HepG2 (cell line): ENCODE results near the gene PRSS53. TPM values are rescaled to one million over a fixed set of nuclear protein-coding genes. Genes with fewer than 3 reads are reported as not detected.

Experiments used
- ATAC-seq: fragments of 200-7000 bp; cut with Tn5 transposase; 3 replicates; pipeline ENCODE4 v1.9.1; 2020; ENCODE audit warnings: mild to moderate bottlenecking, moderate library complexity
- BruUV-seq: library from RNA; stranded (reverse); fragments of 400-500 nt; replicated peaks from 2 replicates; lab custom pipeline; 2021; lab: Mats Ljungman, UMichigan
- CTCF ChIA-PET: fragments of 300-600 bp; formaldehyde crosslinking; extraction: SDS; loops from one replicate; lab custom pipeline; 2021; ENCODE audit warnings: low total read pairs, inconsistent platforms, low intra/inter-chr PET ratio; lab: Yijun Ruan, JAX
- POLR2A ChIA-PET: fragments of 350-600 bp; sonication (Branson Sonifier 250); formaldehyde crosslinking; loops from one replicate; lab custom pipeline; 2020; ENCODE audit warnings: antibody characterized with exemption, inconsistent platforms; lab: Yijun Ruan, JAX
- DNase-seq: peaks from one replicate; pipeline ENCODE4 v3.0.0-alpha.2; 2015; ENCODE audit warnings: low spot score
- FAIRE-seq: peaks from 3 replicates; lab custom pipeline; 2011; peaks lifted over from hg19 to GRCh38; lab: Jason Lieb, UNC
- H2AFZ ChIP-seq: one replicate; pipeline ENCODE4 v1.6.1; 2011; ENCODE audit warnings: low read length, inconsistent platforms
- H3K27ac ChIP-seq: fragments of 300-600 bp; 3 replicates; pipeline ENCODE4 v1.8.0; 2011; ENCODE audit warnings: mixed run types, mild to moderate bottlenecking, mixed read lengths, low read length, inconsistent platforms; ENCODE audit not compliant: insufficient read depth; ENCODE audit errors: extremely low read length
- H3K27me3 ChIP-seq, 2 experiments: fragments of 200-600 bp in 1 of 2; 2 replicates in 1 of 2; 3 replicates in 1 of 2; pipeline versions ENCODE4 v1.6.0 to v1.8.0; 2011; ENCODE audit warnings: low read length in 2 of 2, mild to moderate bottlenecking in 2 of 2, moderate library complexity in 2 of 2, inconsistent platforms in 1 of 2; ENCODE audit not compliant: insufficient read depth in 2 of 2, control insufficient read depth in 1 of 2
- H3K36me3 ChIP-seq, 2 experiments: fragments of 200-600 bp in 1 of 2; replicated peaks in 1 of 2; 2 replicates in 1 of 2; 3 replicates in 1 of 2; pipeline versions ENCODE4 v1.5.1 to v1.8.0; 2011; ENCODE audit warnings: low read length in 2 of 2, inconsistent platforms in 1 of 2; ENCODE audit not compliant: insufficient read depth in 2 of 2, control insufficient read depth in 1 of 2
- H3K4me1 ChIP-seq: 2 replicates; pipeline ENCODE4 v1.5.1; 2012; ENCODE audit warnings: low read length, inconsistent platforms; ENCODE audit not compliant: insufficient read depth
- H3K4me2 ChIP-seq: 2 replicates; pipeline ENCODE4 v1.6.0; 2011; ENCODE audit warnings: low read depth, low read length, inconsistent platforms
- H3K4me3 ChIP-seq, 3 experiments: fragments of 200-600 bp in 1 of 3; sonication (generic), shearing (Covaris generic) in 1 of 3; replicated peaks in 1 of 3; 2 replicates each; pipeline ENCODE4 v1.5.1; 2011 to 2016; ENCODE audit warnings: low read length in 3 of 3, inconsistent platforms in 2 of 3, low read depth in 2 of 3, mild to moderate bottlenecking in 2 of 3, control low read depth in 1 of 3, mixed read lengths in 1 of 3; ENCODE audit not compliant: insufficient read depth in 1 of 3
- H3K79me2 ChIP-seq: one replicate; pipeline ENCODE4 v1.6.1; 2011; ENCODE audit warnings: low read length, inconsistent platforms; ENCODE audit not compliant: insufficient read depth
- H3K9ac ChIP-seq: 2 replicates; pipeline ENCODE4 v1.6.0; 2011; ENCODE audit warnings: mild to moderate bottlenecking, low read depth, low read length, inconsistent platforms; ENCODE audit not compliant: insufficient read depth
- H3K9me3 ChIP-seq: 2 replicates; pipeline ENCODE4 v1.5.1; 2012; ENCODE audit warnings: mild to moderate bottlenecking, low read length
- H4K20me1 ChIP-seq: 2 replicates; pipeline ENCODE4 v1.6.0; 2011; ENCODE audit warnings: inconsistent platforms, mild to moderate bottlenecking, low read length, moderate library complexity; ENCODE audit not compliant: insufficient read depth
- ATF4 ChIP-seq, 2 experiments: fragments of 450-650 bp in 1 of 2; sonication (generic) in 1 of 2; formaldehyde crosslinking; IDR thresholded peaks; 2 replicates each; pipeline versions ENCODE4 v1.5.0 to v1.8.0; 2020 to 2022; ENCODE audit warnings: mild to moderate bottlenecking in 1 of 2, missing genetic modification reagents in 1 of 2
- HMGXB4 ChIP-seq, 2 experiments: sonication (generic) in 1 of 2; formaldehyde crosslinking in 1 of 2; IDR thresholded peaks; 2 replicates each; pipeline versions ENCODE4 v1.4.0 to v1.6.1; 2018 to 2020; ENCODE audit warnings: missing genetic modification reagents in 2 of 2, borderline replicate concordance in 1 of 2, low read depth in 1 of 2, mild to moderate bottlenecking in 1 of 2, missing biosample characterization in 1 of 2
- ISX ChIP-seq: sonication (generic); formaldehyde crosslinking; conservative IDR thresholded peaks from 2 replicates; pipeline ENCODE4 v1.5.0; 2020; ENCODE audit warnings: missing genetic modification reagents
- MXD3 ChIP-seq: IDR thresholded peaks from 2 replicates; pipeline ENCODE4 v1.6.1; 2016; ENCODE audit warnings: mild to moderate bottlenecking, missing biosample characterization, missing genetic modification reagents
- RARG ChIP-seq: sonication (generic); formaldehyde crosslinking; IDR thresholded peaks from 2 replicates; pipeline ENCODE4 v1.4.0; 2020; ENCODE audit warnings: low read depth, mild to moderate bottlenecking, missing genetic modification reagents
- RBM22 ChIP-seq: fragments of 200-400 bp; formaldehyde crosslinking; optimal IDR thresholded peaks from 2 replicates; pipeline ENCODE3; 2017; ENCODE audit warnings: mild to moderate bottlenecking, low read length, moderate library complexity
- SALL2 ChIP-seq: sonication (generic); formaldehyde crosslinking; IDR thresholded peaks from 2 replicates; pipeline ENCODE4 v1.8.1; 2023; ENCODE audit warnings: mild to moderate bottlenecking, missing genetic modification reagents, inconsistent platforms
- TARDBP ChIP-seq: sonication (generic); formaldehyde crosslinking; IDR thresholded peaks from 2 replicates; pipeline ENCODE4 v1.8.0; 2022; ENCODE audit warnings: mild to moderate bottlenecking, missing genetic modification reagents
- TEAD2 ChIP-seq: sonication (generic); formaldehyde crosslinking; IDR thresholded peaks from 2 replicates; pipeline ENCODE4 v1.9.0; 2021; ENCODE audit warnings: missing genetic modification reagents
- TFDP2 ChIP-seq: sonication (generic); formaldehyde crosslinking; IDR thresholded peaks from 2 replicates; pipeline ENCODE4 v1.4.0; 2020; ENCODE audit warnings: missing genetic modification reagents
- ZMYM2 ChIP-seq: sonication (generic); formaldehyde crosslinking; IDR thresholded peaks from 2 replicates; pipeline ENCODE4 v1.8.0; 2022; ENCODE audit warnings: mild to moderate bottlenecking, missing genetic modification reagents
- ZNF260 ChIP-seq: sonication (generic); formaldehyde crosslinking; IDR thresholded peaks from 2 replicates; pipeline ENCODE4 v1.4.0; 2020; ENCODE audit warnings: missing genetic modification reagents, low read depth, mild to moderate bottlenecking, borderline replicate concordance
- ZNF329 ChIP-seq: sonication (generic); formaldehyde crosslinking; IDR thresholded peaks from 2 replicates; pipeline ENCODE4 v1.9.0; 2021; ENCODE audit warnings: low read depth, mild to moderate bottlenecking, missing genetic modification reagents
- ZNF670 ChIP-seq: sonication (generic); formaldehyde crosslinking; IDR thresholded peaks from 2 replicates; pipeline ENCODE4 v1.8.0; 2022; ENCODE audit warnings: mild to moderate bottlenecking, missing genetic modification reagents, borderline replicate concordance
- WGBS: methylation state at CpG from one replicate; pipeline ENCODE4 v1.1.6; 2017; ENCODE audit warnings: low lambda C conversion rate; 5-methylcytosine and 5-hydroxymethylcytosine counted together
- in situ Hi-C: cut with HindIII; loops from 2 replicates; pipeline ENCODE4 v1.10.0; 2017; ENCODE audit warnings: low pct_unique_long_range_greater_than_20kb; ENCODE audit not compliant: extremely low pct_ligation_motif_present
- intact Hi-C: fragments of 100-400 bp; cut with micrococcal nuclease; formaldehyde crosslinking; loops from one replicate; pipeline ENCODE4 v1.10.0; 2022; ENCODE audit not compliant: unreplicated experiment
- polyA plus RNA-seq, 8 experiments: library from polyadenylated mRNA; depleted of rRNA in 3 of 8; stranded (reverse) in 7 of 8; unstranded in 1 of 8; fragments of >200 nt; fragmentation: Illumina TruSeq in 4 of 8; extraction: Trizol in 4 of 8; gene quantifications; 2 replicates each; pipeline versions ENCODE4 v1.2.1 to v1.2.3, GENCODE V29; 2011 to 2016; ENCODE audit warnings: low read depth in 4 of 8, missing spikeins in 1 of 8, mixed read lengths in 1 of 8; ENCODE audit not compliant: insufficient read depth in 1 of 8
- total RNA-seq, 5 experiments: library from RNA; depleted of rRNA; stranded (reverse); fragments of >200 nt; fragmentation: Illumina TruSeq; extraction: Trizol; gene quantifications; 2 replicates each; pipeline ENCODE4 v1.2.3, GENCODE V29; 2016; ENCODE audit warnings: low read depth in 1 of 5
- TF ChIP-seq, protein P1 (sequence below): IDR thresholded peaks from 2 replicates; pipeline ENCODE4 v1.6.1; 2016

The PRSS53 gene
- total and polyA plus RNA-seq, 2 of the 13 experiments (the other 11 are each of a cell fraction or from before 2014, with no cell fraction given), result 2.2 to 7.4 TPM

DNA sequence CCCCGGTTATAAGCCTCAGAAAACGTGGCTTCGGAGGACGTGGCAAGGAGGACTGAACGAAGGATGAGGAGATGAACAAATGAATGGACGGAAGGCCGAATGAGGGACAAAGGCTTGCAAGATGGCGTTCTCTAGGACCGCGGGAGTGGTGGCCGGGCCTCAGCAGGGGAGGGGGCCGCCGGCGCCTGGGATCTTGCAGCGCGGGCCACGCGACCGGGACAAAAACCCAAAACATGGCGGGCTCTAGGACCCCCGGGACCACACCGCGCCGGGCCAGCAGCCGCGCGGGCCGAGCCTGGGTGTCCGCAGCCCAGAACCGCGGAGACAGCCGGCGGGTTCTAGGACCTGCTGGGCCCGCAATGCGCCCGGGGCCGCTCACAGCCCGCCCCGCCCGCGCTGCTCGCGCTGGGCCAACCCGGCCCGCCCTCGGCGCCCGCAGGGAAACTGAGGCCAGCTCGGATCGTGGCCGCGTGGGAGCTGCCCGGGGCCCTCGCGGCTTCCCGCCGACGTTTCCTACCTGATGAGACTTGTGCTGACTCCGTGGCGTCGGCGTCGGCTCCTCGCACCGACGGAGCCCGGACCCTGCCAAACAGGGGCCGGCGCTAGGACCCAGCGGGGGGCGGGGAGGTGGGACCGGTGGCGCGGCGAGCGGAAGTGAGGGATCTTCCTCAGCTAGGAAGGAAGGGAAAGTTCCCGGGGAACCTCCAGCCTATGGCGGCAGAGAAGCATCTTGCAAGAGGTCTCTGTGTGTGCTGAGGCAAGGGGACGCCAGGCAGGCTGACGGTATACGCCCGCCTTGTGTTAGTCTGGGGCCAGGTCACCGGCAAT, 15.4 kb downstream of the PRSS53 start (continued):
- peak; percentile 74 for TF ChIP-seq TFDP2
- no peak for TF ChIP-seq ZNF260 (CRISPR knock-in tag)
- TF ChIP-seq, protein P1, sequence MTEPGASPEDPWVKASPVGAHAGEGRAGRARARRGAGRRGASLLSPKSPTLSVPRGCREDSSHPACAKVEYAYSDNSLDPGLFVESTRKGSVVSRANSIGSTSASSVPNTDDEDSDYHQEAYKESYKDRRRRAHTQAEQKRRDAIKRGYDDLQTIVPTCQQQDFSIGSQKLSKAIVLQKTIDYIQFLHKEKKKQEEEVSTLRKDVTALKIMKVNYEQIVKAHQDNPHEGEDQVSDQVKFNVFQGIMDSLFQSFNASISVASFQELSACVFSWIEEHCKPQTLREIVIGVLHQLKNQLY, result 0 out of 2 replicates have a peak, but pooled peaks have one; percentile 18
- peak; percentile 17; the same call in 1 of the 2 replicates for TF ChIP-seq MXD3 (CRISPR knock-in tag)
- TF ChIP-seq ISX, result peak; percentile 88
- TF ChIP-seq ZMYM2, result no peak
- TF ChIP-seq SALL2 (CRISPR knock-in tag), result peak; percentile 95; the same call in 1 of the 2 replicates

DNA sequence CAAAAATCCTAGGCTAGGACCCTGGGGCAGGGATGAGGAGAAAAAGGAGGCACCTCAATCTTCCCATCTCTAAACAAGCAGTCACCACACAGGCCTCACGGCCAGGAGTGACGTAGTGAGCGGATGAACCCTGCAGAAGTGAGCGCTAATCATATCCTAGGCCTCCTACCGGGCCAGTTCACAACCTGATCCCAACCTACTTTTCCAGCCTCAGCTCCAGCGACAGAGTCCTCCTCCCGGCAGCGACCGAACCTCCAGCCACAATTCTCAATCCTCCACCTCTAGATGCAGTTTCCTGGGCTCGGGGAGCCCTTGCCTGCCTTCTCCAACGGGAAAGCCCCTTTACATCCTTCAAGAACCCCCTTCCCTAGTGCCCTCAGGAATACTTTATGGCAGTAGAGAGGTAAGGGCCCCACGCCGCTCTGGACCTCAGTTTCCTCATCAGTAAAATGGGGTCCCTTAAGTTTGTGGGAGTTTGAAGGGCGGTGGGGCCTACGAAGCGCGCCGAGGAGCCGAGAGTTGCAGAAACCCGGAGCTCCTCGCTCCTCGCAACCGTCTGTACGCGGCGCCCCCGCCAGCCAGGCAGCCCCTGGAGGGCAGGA, 16.1 kb downstream of the PRSS53 start:
- CTCF ChIA-PET, result interaction anchor here (1.7 kb wide), 1 partner anchor 87 kb away, joined by 8 read pairs; the partner anchor contains the start of gene HSD3B7
- Histone ChIP-seq H3K4me1 (peaks cover 22% of the 10 kb centered on the region), H3K79me2 (peaks cover 49% of the 10 kb centered on the region), H3K36me3 (peaks cover 6 to 19% of the 10 kb centered on the region in 2 experiments; a peak in 4 of 5 replicates), H3K27me3 (no peaks in the 10 kb centered on the region; a peak in 1 of 5 replicates), H3K4me3 (peak overlapping the region; percentile 75 to 97 (median 90)), H4K20me1 (no peaks in the 10 kb centered on the region), H2AFZ (no peak overlapping the region), H3K27ac (peak overlapping the region; percentile 83), H3K4me2 (peak overlapping the region; percentile 78), H3K9me3 (no peaks in the 10 kb centered on the region), H3K9ac (peak overlapping the region; percentile 88)
- BruUV-seq, result no TSS peak
- WGBS, result 1% methylated on average over 15 of the region's 27 CpGs
- in situ Hi-C loops (loop anchor here (5.0 kb wide), 2 partner anchors 40 to 85 kb away; partner anchors contain the start of genes HSD3B7 and STX4), intact Hi-C loops (loop anchor here (1.0 to 2.0 kb wide), 2 partner anchors 45 to 46 kb away; partner anchors contain the start of gene KAT8)
- DNase-seq (peak; percentile 27), FAIRE-seq (no peak), ATAC-seq (peak; percentile 10)
- POLR2A ChIA-PET, result interaction anchor here (0.7 to 2.4 kb wide), 7 partner anchors 29 to 640 kb away, joined by 3 to 56 read pairs (median 24); partner anchors contain the start of genes FUS, HSD3B7 and KAT8
- no peak for TF ChIP-seq RBM22
- TF ChIP-seq ZNF329 (CRISPR knock-in tag), result no peak
- TF ChIP-seq ATF4 (CRISPR knock-in tag; IDR thresholded peaks at IDR 0.05), result no peak; a peak in 1 of 4 replicates
- peak; percentile 0; the same call in 1 of the 2 replicates for TF ChIP-seq TARDBP
- TF ChIP-seq ZNF670, result peak; percentile 77; the same call in 1 of the 2 replicates
- TF ChIP-seq TEAD2, result no peak
- TF ChIP-seq RARG (CRISPR knock-in tag), result no peak
- peak; percentile 2 to 8; a peak in 2 of 4 replicates for TF ChIP-seq HMGXB4 (CRISPR knock-in tag; IDR thresholded peaks at IDR 0.05; ENCODE audit: borderline replicate concordance in 1 of 2, low read depth in 1 of 2)
